Stomach (tissue), 4 donors: ENCODE results near the gene TTLL8.

Experiments
- CTCF ChIP-seq, 7 experiments: fragments of 450-650 bp in 4 of 7; fragments of 200-600 bp in 3 of 7; sonication (generic) in 3 of 7; IDR thresholded peaks; one replicate each; pipeline ENCODE4 v1.5.1; 2016 to 2019; ENCODE audit warnings: antibody characterized with exemption in 7 of 7, control low read depth in 2 of 7, mild to moderate bottlenecking in 1 of 7
- POLR2A ChIP-seq, 4 donors: fragments of 450-650 bp; IDR thresholded peaks; one replicate each; pipeline ENCODE4 v1.6.1; 2016; ENCODE audit warnings: antibody characterized with exemption in 4 of 4, control low read depth in 2 of 4, mild to moderate bottlenecking in 1 of 4, moderate library complexity in 1 of 4
- POLR2AphosphoS5 ChIP-seq, 3 donors: sonication (generic); formaldehyde crosslinking; IDR thresholded peaks; one replicate each; pipeline ENCODE4 v1.6.1; 2016; ENCODE audit warnings: antibody characterized with exemption in 3 of 3

GRCh38 chr22:50011447-50012210 lies 46.5 kb downstream of the TTLL8 start:
- TF ChIP-seq POLR2AphosphoS5 (IDR thresholded peaks at IDR 0.05) (no peak), POLR2A (IDR thresholded peaks at IDR 0.05) (no peak), CTCF (IDR thresholded peaks at IDR 0.05) (no peak)
